ENCODE results near the gene GDPD5.

GRCh38 chr11:75527130-75527529, 1.4 kb upstream of the GDPD5 start:
- TF ChIP-seq, protein P1, sequence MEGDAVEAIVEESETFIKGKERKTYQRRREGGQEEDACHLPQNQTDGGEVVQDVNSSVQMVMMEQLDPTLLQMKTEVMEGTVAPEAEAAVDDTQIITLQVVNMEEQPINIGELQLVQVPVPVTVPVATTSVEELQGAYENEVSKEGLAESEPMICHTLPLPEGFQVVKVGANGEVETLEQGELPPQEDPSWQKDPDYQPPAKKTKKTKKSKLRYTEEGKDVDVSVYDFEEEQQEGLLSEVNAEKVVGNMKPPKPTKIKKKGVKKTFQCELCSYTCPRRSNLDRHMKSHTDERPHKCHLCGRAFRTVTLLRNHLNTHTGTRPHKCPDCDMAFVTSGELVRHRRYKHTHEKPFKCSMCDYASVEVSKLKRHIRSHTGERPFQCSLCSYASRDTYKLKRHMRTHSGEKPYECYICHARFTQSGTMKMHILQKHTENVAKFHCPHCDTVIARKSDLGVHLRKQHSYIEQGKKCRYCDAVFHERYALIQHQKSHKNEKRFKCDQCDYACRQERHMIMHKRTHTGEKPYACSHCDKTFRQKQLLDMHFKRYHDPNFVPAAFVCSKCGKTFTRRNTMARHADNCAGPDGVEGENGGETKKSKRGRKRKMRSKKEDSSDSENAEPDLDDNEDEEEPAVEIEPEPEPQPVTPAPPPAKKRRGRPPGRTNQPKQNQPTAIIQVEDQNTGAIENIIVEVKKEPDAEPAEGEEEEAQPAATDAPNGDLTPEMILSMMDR (IDR thresholded peaks at IDR 0.05; ENCODE audit: low read length) = no peak
- TF ChIP-seq EZH2 (IDR thresholded peaks at IDR 0.05; ENCODE audit: borderline replicate concordance, low read length) = no peak
